ENCODE data around the gene BATF.
A peak's percentile ranks its signal among the peaks of the same experiment; 100 is the strongest.

BATF gene

GRCh38 chr14:75563931-75564330 is 41.7 kb downstream of the BATF start:
- no peak for DNase-seq

GRCh38 chr14:75565056-75565455 is 42.8 kb downstream of the BATF start:
- no peak for DNase-seq

- peak; percentile 66 for DNase-seq
Measured at GRCh38 chr14:75566321-75566720, 44.1 kb downstream of the BATF start.

DNA sequence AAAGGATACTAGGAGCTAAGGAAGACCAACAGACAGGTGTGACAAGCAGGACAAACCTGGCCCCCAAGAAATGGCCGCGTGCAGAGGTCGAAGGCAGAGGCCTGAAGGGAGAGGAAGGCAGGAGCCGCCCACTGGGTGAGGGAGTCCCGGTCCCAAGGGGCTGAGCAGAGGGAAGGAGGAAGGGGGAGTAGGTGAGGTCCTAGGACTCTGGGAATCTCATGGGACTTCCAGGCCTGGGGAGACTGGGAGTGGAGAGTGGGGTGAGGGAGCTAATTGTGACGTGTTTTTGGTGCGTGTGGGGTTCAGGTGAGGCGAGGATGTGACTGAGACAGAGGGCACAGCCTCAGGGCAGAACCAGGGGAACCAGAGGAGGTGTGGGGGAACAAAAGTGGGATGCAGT is 44.5 kb downstream of the BATF start:
- no peak for DNase-seq

GRCh38 chr14:75568140-75568539 is 45.9 kb downstream of the BATF start:
- DNase-seq, result no peak

DNA sequence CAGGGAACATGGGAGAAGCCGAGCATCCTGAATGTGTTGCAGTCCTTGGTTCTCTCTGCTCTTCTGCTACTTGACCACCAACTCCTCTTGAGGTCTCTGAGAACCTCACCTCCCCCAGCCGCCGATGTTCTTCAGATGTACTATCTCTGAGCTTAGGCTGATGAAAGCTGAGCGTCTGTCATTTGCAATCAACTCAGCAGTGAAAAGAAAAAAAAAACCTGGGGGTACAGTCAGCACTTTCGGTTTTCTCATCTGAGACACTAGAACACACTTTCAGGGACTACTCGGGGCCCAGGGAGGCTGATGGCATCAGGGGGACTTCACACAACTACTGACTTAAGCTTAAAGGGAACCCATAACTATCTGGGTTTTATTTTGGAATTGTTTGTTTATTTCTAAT is 46.5 kb downstream of the BATF start:
- DNase-seq, result no peak

- no peak for DNase-seq
Measured at GRCh38 chr14:75570797-75571196, 48.5 kb downstream of the BATF start.

- no peak for DNase-seq
Measured at GRCh38 chr14:75572104-75572503, 49.8 kb downstream of the BATF start.

DNA sequence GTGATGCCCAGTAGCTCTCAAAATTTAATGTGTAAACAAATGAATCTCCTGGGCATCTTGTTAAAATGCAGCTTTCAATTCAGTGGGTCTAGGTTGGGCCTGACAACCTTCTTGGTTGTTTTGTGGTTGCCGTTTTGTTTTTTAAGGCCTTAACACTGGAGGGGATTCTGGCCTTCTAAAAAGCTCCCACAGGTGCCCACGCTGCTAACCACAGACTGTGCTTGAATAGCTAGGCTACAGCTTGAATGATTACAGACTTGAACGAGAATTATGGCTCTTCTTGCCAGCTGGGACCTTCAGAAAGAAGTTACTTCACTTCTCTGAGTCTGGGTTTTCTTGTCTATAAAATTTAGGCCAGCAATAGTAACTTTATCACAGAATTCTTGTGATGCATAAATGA is 54.8 kb downstream of the BATF start:
- no peak for DNase-seq

- peak; percentile 67 for DNase-seq
Measured at GRCh38 chr14:75577729-75578101, 55.4 kb downstream of the BATF start.

- peak; percentile 61 for DNase-seq
Measured at GRCh38 chr14:75578102-75578785, 56.0 kb downstream of the BATF start, which contains the start of gene FLVCR2. Gene FLVCR2, plus strand, starts transcription at chr14:75578620. Its CDS starts 353 bp downstream, at chr14:75578973.

- no peak for DNase-seq
Measured at GRCh38 chr14:75578786-75579337, 56.6 kb downstream of the BATF start.

- no peak for DNase-seq
Measured at GRCh38 chr14:75579338-75579864, 57.1 kb downstream of the BATF start.

- no peak for DNase-seq
Measured at GRCh38 chr14:75579882-75580281, 57.6 kb downstream of the BATF start.

GRCh38 chr14:75587388-75587787 is 65.1 kb downstream of the BATF start:
- no peak for DNase-seq

- no peak for DNase-seq
Measured at GRCh38 chr14:75589931-75590330, 67.7 kb downstream of the BATF start.

DNA sequence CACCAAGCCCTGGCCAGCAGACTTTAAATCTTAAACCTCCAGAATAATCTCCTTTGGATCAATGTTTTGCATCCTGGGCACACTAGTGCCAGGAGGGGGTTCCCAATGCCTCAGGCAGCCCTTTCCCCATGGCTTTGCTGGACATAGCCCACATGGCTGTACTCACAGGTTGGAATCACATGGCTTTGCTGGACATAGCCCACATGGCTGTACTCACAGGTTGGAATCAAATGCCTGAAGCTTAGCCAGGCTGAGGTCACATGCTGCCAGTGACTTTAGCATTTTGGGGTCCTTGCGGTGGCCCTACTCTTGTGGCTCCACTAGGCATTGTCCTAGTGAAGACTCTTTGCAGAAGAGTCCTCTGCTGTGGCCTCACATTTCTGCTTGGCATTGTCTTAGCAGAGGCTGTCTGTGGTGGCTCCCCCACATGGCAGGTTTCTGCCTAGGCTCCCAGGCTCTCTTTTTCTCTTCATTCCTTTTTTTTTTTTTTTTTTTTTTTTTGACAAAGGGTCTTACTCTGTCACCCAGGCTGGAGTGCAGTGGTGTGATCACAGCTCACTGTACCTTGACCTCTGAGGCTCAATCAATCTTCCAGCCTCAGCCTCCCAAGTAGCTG is 69.2 kb downstream of the BATF start:
- no peak for DNase-seq

DNA sequence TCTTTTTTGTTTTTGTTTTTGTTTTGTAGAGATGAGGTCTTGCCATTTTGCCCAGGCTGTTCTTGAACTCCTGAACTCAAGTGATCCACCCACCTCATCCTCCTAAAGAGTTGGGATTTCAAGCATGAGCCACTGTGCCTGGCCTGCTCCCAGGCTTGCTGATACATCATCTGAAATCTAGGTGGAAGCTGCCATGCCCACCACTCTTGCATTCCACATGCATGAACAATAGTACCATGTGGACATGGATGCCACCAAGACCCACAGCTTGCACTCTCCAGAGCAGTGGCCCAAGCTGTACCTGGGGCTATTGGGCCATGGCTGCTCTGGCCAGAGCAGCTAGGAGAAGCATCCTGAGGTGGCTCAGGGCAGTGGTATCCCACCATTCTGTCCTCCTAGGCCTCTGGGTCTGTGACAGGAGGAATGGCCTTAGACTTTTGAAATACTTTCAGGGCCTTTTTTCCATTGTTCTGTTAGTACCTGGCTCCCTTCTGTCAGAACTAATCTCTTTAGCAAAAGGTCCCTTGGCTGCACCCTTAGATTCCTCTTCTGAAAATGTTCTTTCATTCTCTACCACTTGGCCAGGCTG is 69.8 kb downstream of the BATF start:
- DNase-seq, result no peak

DNA sequence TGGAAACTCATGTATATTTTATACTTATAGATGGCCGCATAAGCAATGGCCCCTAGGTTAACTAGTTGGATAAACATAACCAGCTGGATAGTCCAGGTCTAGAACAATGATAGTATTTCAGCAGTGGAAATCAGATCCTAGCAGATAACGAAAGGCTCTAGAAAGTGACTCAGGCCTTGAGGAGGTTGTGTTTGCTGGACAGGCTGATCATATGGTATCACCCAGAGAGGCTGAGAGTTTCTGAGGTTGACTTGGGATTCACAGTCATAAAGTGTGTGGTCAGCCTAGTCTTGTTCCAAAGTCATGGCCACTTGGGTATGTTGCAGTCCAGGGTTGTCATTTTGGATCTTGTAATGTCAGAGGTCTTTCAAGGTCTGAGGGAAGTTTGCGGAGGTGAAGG is 73.0 kb downstream of the BATF start:
- DNase-seq, result no peak
